IPS-18a (cell line): ENCODE results near the gene NME2.
"Not testable (repeated sequence)": the region's sequence is repeated elsewhere in the genome, so short reads cannot be mapped to it uniquely, and the experiment has no call there.

Source experiments
- H3K27ac ChIP-seq: one replicate; pipeline ENCODE4 v1.5.1; 2013; ENCODE audit warnings: low read length
- H3K27me3 ChIP-seq: one replicate; pipeline ENCODE4 v1.6.1; 2013; ENCODE audit warnings: mild to moderate bottlenecking, low read length; ENCODE audit not compliant: control insufficient read depth, insufficient read depth
- H3K36me3 ChIP-seq: one replicate; pipeline ENCODE4 v1.6.1; 2013; ENCODE audit warnings: low read depth, low read length; ENCODE audit not compliant: control insufficient read depth
- H3K4me1 ChIP-seq: one replicate; pipeline ENCODE4 v1.6.1; 2013; ENCODE audit warnings: low read depth, low read length; ENCODE audit not compliant: control insufficient read depth
- H3K4me3 ChIP-seq: one replicate; pipeline ENCODE4 v1.5.1; 2013; ENCODE audit warnings: low read length
- H3K9ac ChIP-seq: one replicate; pipeline ENCODE4 v1.6.1; 2013; ENCODE audit warnings: mild to moderate bottlenecking, low read length, moderate library complexity
- H3K9me3 ChIP-seq: one replicate; pipeline ENCODE4 v1.6.1; 2013; ENCODE audit warnings: low read depth, low read length; ENCODE audit not compliant: control insufficient read depth

NME2 gene

DNA sequence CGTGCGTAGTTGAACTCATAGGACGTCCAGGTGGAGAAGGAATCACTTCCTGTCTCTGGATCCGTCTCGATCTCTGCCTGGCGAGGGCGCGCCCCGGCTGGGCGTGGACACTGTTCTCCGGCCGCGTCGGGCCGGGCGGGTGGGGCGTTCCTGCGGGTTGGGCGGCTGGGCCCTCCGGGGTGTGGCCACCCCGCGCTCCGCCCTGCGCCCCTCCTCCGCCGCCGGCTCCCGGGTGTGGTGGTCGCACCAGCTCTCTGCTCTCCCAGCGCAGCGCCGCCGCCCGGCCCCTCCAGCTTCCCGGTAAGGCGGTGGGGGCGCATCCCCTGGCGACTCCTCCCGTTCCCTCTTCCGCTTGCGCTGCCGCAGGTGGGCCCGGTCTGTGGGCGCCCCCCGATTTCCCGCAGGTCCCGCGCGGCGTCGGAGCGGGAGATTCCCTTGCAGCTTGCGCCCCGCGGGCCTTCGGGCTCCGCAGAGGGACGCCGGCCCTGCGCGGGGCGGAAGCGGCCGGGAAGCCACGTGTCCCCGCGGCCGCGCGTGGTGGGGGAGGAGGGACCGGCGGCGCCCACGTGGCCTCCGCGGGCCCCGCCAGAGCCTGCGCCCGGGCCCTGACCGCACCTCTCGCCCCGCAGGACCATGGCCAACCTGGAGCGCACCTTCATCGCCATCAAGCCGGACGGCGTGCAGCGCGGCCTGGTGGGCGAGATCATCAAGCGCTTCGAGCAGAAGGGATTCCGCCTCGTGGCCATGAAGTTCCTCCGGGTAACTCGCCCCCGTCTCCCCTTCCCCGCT, at the start of gene NME2:
Gene NME2 (plus strand): TSS at position 214 of the 789 bp plus-strand sequence. CDS start 420 bp downstream, at position 634.
- H3K9me3 ChIP-seq, result no peaks in the 10 kb centered on the region
- H3K27me3 ChIP-seq, result no peaks in the 10 kb centered on the region
- no peak within 1 kb of the TSS for H3K27ac ChIP-seq
- H3K4me1 ChIP-seq, result no peaks in the 10 kb centered on the region
- H3K9ac ChIP-seq, result peak within 1 kb of the TSS; percentile 80
- H3K36me3 ChIP-seq, result peaks cover 55% of the 10 kb centered on the region
- H3K4me3 ChIP-seq, result peak within 1 kb of the TSS; percentile 75

DNA sequence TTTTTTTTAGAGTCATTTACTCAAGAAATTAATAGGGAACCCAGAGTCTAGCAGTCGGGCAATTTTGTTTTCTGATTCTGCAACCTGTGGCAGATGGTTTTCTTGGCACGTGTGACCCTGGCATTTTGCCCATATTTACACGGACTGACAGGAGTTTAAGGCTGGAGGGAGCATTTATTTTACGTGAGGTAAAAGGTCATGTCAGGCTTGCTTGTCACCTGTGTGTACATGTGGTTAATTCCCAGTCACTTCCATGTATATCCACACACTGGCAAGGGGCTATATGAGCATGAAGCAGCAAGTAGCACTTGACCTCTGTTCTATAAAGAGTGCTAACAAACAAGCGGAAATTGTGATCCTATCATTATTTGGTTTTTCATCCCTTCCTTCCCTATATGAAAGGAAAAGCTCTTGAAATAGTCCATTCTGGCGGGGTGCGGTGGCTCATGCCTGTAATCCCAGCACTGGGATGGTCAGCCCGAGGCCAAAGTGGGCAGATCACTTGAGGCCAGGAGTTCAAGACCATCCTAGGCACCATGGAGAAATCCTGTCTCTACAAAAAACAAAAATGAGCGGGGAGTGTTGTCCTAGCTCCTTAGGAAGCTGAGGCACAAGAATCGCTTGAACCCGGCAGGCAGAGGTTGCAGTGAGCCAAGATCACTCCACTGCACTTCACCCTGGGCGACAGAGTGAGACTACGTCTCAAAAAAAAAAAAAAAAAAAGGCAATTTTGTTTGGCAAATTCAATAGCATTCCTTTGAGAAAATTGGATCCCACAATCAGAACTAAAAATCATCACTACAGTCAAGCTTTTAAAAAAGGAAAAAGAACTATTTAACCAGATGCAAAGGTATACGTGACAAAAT, 47.6 kb upstream of the NME2 start:
- Histone ChIP-seq H3K27ac (no peak overlapping the region), H3K9ac (no peak overlapping the region), H3K36me3 (no peaks in the 10 kb centered on the region), H3K4me3 (peak overlapping the region; percentile 88), H3K4me1 (peaks cover 17% of the 10 kb centered on the region), H3K27me3 (no peaks in the 10 kb centered on the region), H3K9me3 (no peaks in the 10 kb centered on the region)

DNA sequence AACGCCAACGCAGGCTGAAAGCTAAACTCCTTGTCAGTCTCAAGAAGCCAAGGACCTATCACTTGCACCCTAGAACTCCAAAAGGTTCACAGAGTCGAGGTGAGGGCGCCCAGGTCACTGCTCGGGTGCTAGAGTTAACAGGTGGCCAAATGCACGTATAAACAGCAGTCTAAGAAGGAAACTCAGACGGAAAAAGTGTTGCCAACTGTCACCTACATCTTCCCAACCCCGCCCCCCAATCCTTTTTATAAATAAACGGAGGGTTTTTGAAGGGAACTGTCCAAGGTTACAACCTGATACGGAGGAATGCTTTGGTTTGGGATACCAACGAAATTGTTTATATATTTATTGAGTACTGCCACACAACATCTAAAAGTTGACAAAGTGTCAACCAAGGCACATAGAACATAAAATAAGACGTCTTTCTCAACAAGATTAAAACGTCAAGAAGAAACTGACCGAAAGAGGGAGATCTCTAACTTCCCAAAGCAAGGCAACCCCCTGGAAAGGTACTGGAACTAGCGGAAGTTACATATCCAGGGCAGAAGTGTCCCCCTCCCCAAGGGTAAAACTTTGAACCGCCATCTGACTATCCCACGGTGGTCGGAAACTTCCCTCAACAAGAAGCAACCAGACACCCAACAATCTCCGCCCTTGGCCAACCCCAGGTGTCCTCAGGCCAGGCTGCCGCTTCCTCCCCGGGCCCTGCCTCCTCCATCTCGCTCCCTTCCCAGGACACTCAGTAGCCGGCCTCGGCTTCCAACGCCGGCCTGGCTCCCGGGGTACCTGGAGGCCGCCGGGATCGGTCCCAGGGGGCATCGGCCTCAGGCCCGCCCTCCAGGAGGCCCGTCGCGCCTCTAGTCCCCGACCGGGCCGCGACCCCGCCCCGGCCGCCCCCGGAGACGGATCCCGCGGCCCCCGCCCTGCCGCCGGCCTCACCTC, 46.5 kb upstream of the NME2 start:
- Histone ChIP-seq H3K27me3 (no peaks in the 10 kb centered on the region), H3K9me3 (no peaks in the 10 kb centered on the region), H3K4me3 (peak overlapping the region; percentile 88), H3K36me3 (no peaks in the 10 kb centered on the region), H3K9ac (peak overlapping the region; percentile 72), H3K27ac (no peak overlapping the region), H3K4me1 (peaks cover 17% of the 10 kb centered on the region)

DNA sequence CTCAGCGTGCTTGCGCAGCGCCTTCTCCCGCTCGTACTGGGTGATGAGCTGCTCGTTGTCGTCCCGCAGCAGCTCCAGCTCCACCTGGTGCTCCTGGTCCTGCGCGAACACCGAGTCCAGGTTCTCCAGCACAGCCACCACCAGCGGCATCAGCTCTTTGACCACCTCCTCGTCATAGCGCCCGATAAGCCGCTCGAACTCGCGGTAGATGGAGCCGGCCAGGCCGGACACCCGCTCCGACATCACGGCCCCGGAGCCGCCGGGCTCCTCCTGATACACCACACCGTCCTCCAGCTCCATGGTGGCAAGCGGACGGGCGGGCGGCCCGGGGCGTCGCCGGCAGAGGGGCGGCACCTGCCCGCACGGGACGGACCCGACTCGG, 45.9 kb upstream of the NME2 start:
- H3K4me3 ChIP-seq, result peak overlapping the region; percentile 88
- no peaks in the 10 kb centered on the region for H3K27me3 ChIP-seq
- no peak overlapping the region for H3K27ac ChIP-seq
- no peaks in the 10 kb centered on the region for H3K9me3 ChIP-seq
- no peaks in the 10 kb centered on the region for H3K36me3 ChIP-seq
- peak overlapping the region; percentile 72 for H3K9ac ChIP-seq
- peaks cover 17% of the 10 kb centered on the region for H3K4me1 ChIP-seq

DNA sequence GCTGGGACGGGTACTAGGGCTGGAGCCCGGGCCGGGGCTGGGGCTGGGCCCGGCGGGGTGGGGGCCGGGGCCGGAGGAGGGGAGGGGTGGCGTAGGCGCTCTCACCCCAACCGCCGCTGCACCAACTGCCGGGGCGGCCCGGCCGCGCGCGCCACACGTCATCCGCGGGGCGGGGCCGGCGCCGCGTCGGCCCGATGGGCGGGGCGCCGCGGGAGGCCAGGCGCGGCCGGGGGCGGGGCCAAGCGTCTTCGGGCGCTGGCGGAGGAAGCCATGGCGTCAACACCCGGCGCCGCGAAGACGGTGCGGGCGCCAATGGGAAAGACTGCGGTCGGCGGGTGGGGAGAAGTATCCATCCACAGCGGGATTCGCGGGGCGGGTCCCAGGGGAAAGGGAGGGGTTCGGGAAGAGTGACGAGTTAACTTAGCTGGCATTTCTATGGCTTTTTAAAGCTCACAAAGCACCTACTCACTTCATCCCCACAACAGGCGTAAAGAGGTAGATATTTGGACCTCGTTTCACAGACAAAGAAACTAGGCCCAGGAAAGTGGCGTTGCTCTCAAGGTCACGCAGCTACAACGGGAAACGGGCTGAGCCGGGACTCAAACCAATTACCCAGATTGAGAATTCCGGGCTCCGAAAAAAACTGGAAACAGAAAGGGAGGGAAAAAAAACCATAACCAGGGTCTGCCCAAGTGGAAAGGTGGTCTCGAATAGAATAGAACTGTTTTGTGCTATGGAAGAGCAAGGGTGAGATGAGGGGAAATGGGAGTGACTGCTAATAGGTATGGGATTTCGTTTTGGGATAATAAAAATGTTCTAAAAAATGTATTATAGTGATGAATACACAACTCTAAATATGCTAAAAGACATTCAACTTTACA, 45.2 kb upstream of the NME2 start, which contains the start of gene SPAG9:
Gene SPAG9 (minus strand): TSS at position 130 of the 881 bp plus-strand sequence. CDS start 212 bp downstream, outside the sequence.
- H3K9me3 ChIP-seq, result no peaks in the 10 kb centered on the region
- peak within 1 kb of the TSS; percentile 90 for H3K9ac ChIP-seq
- H3K27me3 ChIP-seq, result no peaks in the 10 kb centered on the region
- peak within 1 kb of the TSS; percentile 88 for H3K4me3 ChIP-seq
- H3K27ac ChIP-seq, result peak within 1 kb of the TSS; percentile 91
- H3K36me3 ChIP-seq, result no peaks in the 10 kb centered on the region
- H3K4me1 ChIP-seq, result peaks cover 17% of the 10 kb centered on the region

DNA sequence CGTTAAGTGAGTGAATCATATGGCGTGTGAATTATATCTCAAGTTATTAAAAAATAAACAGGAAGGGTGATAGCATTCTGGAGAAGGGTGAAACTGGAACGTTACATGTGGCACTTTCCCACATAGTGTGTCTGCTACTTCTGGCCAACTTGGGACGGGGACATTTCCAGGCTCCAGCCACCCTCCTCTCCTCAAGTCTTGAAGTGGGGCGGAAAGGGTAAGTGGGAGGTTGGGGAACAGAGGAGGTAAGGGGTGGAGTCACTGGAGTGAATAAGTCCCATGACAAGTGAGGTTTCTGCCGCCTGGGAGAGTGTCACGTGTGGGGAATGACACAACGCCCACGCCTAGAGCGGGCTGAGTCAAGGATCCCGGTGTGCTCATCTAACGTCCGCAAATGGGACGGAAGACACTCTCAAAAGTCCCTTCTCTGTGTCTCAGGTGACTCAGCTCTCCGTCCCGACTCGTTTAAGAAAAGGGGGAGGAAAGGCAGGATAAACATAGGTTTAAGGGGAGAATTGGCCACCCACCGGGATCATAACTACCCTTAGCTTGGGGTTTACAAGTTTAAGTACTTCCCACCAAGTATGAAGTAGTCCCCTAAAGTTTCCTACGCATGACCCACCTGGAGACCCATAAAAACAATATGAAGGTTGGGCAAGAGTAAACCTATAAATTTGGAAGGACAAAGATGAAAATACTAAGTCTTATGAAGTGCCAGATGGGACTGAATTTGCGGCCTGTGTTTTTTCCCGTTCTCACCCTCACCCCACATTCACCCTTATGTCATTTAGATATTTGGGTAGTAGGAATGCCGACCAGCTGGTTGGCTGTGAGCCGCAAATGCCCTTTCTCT, 44.4 kb upstream of the NME2 start:
- H3K4me1 ChIP-seq, result peaks cover 17% of the 10 kb centered on the region

DNA sequence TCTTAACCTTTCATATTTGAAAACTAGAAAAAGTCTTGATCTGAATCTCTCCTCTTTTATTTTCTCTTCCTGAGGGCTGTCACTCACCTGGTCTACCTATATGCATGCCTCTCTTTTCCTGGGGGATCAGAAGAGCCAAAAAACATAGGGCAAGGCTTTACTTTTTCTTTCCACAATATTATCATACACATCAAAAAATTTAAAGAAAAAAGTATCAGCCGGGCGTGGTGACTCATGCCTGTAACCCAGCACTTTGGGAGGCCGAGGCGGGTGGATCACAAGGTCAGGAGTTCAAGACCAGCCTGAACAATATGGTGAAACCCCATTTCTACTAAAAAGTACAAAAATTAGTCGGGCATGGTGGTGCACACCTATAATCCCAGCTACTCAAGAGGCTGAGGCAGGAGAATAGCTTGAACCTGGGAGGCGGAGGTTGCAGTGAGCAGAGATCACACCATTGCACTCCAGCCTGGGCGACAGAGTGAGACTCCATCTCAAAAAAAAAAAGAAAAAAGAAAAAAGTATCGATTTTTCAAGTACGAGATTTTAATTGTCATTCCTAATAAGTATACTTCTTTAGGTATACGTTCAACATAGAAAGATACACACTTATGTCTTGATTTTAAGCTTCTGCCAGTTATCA, 43.6 kb upstream of the NME2 start:
- not testable (repeated sequence) for H3K9me3 ChIP-seq, H3K27me3 ChIP-seq, H3K36me3 ChIP-seq, H3K27ac ChIP-seq
- peak overlapping the region; percentile 87 for H3K4me3 ChIP-seq
- H3K4me1 ChIP-seq, result peaks cover 17% of the 10 kb centered on the region
- H3K9ac ChIP-seq, result peak overlapping the region; percentile 90

More for the DNA sequence above, 44.4 kb upstream of the NME2 start:
- Histone ChIP-seq H3K9me3 (no peaks in the 10 kb centered on the region), H3K27me3 (no peaks in the 10 kb centered on the region), H3K27ac (peak overlapping the region; percentile 91), H3K9ac (peak overlapping the region; percentile 90), H3K4me3 (peak overlapping the region; percentile 87), H3K36me3 (no peaks in the 10 kb centered on the region)

DNA sequence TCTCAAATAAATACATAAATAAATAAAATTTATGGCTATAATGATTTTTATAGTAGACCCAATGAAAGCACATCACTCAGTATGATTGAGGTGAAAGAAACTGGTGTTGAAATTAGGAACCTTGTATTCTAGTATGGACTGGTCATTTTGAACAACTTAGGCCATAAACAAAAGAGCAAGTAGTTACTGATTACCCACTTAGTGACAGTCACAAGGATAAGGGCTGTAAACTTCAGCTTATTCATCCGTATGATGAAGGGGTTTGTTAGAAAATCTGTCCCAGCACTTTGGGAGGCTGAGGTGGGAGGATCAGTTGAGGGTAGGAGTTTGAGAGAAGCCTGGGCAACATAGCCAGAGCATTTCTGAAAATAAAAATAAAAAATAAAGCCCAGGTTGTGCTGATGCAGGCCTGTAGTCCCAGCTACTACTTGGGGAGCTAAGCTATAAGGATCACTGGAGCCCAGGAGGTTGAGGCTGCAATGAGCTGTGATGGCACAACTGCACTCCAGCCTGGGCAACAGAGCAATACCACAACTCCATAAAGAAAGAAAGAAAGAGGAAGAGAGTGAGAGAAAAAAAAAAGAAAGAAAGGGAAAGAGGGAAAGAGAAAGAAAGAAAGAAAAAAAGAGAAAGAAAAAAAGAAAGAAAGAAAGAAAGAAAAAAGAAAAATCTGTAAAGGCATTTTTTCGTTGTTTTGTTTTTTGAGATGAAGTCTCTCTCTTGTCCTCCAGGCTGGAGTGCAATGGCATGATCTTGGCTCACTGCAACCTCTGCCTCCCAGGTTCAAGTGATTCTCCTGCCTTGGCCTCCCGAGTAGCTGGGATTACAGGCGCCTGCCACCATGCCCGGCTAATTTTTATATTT, 41.3 kb upstream of the NME2 start:
- H3K4me1 ChIP-seq, result peaks cover 9% of the 10 kb centered on the region

DNA sequence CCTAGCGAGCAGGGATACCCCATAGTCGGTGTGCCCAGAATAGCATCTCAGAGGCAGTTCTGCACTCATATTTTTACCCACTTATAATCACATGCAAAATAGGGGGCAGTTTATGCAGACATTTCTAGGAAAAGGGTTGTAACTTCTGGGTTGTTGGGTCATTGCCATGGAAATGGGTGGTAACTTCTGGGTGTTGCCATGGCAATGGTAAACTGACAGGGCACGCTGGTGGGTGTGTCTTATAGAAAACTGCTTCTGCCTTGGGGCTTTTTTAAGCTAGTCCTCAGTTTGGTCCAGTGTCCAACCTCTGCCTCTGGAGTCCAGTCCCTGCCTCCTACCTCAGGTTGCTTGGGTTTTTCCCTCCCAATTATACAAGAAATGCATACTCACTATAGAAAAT, 38.1 kb upstream of the NME2 start:
- Histone ChIP-seq H3K9me3 (no peaks in the 10 kb centered on the region), H3K27me3 (no peaks in the 10 kb centered on the region), H3K9ac (no peak overlapping the region), H3K4me1 (no peaks in the 10 kb centered on the region), H3K4me3 (no peak overlapping the region), H3K27ac (no peak overlapping the region), H3K36me3 (no peaks in the 10 kb centered on the region)

More for the DNA sequence above, 41.3 kb upstream of the NME2 start:
- Histone ChIP-seq H3K4me3 (no peak overlapping the region), H3K27me3 (no peaks in the 10 kb centered on the region), H3K36me3 (no peaks in the 10 kb centered on the region), H3K27ac (no peak overlapping the region), H3K9me3 (no peaks in the 10 kb centered on the region), H3K9ac (no peak overlapping the region)
